HPDE6-E6E7 (cell line): Measurements from ENCODE around the gene HBG1.
"Not testable (repeated sequence)": the region's sequence is repeated elsewhere in the genome, so short reads cannot be mapped to it uniquely, and the experiment has no call there.

Source experiments
- DNase-seq: peaks from one replicate; pipeline ENCODE4 v3.0.0; 2011; ENCODE audit warnings: missing footprints; ENCODE audit errors: extremely low spot score

The HBG1 gene

DNA sequence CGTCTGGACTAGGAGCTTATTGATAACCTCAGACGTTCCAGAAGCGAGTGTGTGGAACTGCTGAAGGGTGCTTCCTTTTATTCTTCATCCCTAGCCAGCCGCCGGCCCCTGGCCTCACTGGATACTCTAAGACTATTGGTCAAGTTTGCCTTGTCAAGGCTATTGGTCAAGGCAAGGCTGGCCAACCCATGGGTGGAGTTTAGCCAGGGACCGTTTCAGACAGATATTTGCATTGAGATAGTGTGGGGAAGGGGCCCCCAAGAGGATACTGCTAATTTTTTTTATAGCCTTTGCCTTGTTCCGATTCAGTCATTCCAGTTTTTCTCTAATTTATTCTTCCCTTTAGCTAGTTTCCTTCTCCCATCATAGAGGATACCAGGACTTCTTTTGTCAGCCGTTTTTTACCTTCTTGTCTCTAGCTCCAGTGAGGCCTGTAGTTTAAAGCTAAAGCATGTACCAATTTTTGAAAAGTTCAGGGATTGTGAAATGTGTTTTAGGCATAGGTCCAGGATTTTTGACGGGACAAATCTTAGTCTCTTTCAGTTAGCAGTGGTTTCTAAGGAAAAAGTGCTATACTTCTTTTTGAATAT lies at the start of gene HBG1:
TSS of gene HBG1 (minus strand) at position 51 of the 590 bp plus-strand sequence. CDS start 53 bp downstream, outside the sequence.
- not testable (repeated sequence) for DNase-seq

DNA sequence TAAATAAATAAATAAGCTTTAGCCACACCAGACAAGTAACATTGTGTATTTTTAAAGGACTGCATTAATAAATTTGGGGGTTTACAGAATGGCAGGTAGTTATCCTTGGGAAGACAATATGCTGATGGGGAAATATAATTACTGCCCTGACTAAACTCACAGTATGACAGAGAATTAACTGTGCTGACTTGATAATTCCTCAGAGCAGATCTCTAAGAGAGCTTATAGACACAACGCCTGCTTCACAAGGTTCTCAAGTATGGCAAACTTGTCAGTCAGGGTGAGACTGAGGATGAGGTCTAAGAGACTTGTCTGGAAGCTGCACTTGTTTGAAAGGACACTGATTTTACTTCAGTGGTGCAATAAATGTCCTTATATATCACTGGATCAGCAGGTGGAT lies 48.8 kb upstream of the HBG1 start:
- no peak for DNase-seq

DNA sequence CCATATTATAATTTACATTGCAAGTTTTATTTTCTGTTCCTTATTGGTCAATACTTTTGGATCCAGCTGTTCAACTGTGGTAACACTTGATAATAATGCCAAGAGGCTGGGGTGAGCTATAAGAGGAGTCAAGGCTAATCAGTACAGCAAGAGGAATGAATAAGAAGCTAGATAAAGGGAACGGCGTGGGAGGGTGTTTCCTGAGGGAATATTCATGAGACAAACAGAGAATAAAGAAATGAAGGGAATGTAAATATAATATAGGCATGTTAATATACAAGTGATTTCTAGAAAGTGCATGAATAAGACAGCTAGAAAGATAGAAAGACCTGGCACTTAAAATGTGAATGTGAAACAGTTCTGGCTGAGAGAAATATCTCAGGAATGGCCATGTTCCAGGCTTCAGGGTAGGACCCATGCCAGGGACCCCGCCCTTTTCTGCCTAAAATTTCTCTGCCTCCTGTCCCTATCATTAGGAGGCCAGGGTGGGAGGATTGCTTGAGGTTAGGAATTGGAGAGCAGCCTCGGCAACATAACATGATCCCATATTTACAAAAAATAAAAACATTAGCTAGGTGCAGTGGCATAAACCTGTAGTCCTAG lies 48.2 kb upstream of the HBG1 start:
- DNase-seq: no peak

DNA sequence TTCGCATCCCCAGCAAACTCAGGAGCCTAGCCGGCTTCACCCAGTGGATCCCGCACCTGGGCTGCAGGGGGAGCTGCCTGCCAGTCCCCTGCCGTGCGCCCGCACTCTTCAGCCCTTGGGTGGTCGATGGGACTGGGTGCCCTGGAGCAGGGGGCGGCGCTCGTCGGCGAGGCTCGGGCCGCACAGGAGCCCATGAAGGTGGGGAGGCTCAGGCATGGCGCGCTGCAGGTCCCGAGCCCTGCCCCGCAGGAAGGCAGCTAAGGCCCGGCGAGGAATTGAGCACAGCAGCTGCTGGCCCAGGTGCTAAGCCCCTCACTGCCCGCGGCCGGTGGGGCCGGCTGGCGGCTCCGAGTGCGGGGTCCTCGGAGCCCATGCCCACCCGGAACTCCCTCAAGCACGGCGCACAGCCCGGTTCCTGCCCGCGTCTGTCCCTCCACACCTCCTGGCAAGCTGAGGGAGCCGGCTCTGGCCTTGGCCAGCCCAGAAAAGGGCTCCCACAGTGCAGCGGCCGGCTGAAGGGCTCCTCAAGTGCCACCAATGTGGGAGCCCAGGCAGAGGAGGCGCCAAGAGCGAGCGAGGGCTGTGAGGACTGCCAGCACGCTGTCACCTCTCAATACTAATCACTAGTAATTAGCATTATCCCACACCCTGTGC lies 44.8 kb upstream of the HBG1 start:
- not testable (repeated sequence) for DNase-seq

DNA sequence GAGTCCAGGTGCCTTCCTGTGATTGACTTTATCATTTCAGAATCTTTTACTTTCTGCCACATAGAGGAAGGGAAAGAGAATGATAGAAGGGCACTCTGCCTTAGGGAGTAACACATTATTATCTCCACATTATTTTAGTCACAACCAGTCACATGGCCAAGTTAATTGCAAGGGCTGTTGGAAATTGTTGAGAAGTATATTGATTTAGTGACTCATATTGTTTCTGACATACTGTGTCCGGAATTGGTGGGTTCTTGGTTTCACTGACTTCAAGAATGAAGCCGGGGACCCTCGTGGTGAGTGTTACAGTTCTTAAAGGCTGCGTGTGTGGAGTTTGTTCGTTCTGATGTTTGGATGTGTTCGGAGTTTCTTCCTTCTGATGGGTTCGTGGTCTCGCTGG lies 43.4 kb upstream of the HBG1 start:
- no peak for DNase-seq

DNA sequence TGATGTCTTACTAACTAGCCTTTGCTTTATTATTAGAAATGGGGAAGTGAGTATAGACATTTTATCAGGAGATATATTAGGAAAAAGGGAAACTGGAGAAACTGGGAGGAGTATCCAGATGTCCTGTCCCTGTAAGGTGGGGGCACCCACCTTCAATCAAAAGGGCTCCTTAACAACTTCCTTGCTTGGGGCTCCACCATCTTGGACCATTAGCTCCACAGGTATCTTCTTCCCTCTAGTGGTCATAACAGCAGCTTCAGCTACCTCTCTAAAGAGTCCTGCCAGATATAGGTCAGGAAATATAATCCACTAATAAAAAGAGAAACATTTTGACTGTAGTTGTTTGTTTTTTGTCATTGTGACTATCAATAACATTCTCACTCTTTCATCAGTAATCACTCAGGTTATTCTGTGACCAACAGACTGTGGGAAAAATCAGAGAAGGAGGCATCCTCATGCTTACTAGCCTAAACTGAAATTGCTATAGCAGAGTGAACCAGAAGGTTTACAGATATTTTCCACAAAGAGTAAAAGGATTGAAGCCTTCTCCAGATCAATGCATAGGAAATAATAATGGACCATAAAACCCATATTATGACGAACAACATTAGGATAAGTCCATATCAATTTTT lies 41.7 kb upstream of the HBG1 start:
- peak; percentile 38 for DNase-seq

DNA sequence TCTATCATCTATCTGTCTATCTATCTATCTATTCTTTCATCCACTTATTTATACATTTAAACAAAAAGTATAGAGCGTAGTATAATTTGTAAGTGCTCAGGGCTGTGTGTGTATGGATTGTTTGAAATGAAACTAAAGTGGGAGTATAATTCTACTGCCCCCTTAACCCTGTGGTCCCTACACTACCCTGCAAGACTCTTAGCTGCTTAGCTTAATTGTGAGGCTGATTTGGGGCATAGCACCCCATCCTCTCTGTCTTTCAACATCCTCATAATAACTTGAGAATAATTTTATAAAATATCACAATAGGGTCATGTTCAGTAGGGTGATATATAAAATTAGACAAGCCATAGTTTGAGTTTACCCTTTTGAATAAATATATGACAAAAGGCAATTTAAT lies 40.4 kb upstream of the HBG1 start:
- no peak for DNase-seq

DNA sequence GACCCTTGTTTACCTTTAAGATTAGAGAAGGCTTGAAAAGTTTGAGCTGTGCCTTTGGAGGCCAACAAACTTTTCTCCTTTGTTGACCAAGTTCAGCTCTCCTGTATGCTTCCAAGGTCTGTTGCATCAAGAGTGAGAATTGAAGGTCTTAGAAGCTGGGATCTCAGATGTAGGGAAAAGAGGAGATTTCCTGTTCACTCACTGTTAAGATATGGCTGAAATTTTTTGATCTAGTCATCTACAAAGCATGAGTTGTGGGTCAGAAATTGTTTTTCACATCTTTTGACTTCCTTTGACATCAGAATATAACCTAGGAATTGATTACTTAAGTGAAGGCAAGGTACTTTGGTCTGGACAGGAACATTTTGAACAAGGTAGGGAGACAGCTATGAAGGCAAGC lies 40.0 kb upstream of the HBG1 start:
- no peak for DNase-seq

DNA sequence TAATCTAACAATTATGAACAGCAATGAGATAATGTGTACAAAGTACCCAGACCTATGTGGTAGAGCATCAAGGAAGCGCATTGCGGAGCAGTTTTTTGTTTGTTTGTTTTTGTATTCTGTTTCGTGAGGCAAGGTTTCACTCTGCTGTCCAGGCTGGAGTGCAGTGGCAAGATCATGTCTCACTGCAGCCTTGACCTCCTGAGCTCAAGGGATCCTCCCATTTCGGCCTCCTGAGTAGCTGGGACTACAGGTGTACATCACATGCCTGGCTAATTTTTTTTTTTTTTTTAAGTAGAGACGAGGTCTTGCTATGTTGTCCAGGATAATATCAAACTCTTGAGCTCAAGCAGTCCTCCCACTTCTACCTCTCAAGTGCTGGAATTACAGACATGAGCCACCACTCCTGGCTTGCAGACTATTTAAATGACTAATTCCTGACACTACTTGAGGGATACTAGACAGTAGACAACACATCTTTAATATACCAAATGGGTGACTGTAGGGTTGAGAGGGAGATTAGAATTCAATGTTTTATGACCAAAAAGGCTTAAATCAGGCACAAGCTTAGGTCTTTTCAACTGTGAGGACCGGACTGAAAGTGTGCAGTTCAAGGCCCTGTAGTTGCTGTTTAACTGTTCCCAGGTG lies 39.4 kb upstream of the HBG1 start:
- DNase-seq: no peak

DNA sequence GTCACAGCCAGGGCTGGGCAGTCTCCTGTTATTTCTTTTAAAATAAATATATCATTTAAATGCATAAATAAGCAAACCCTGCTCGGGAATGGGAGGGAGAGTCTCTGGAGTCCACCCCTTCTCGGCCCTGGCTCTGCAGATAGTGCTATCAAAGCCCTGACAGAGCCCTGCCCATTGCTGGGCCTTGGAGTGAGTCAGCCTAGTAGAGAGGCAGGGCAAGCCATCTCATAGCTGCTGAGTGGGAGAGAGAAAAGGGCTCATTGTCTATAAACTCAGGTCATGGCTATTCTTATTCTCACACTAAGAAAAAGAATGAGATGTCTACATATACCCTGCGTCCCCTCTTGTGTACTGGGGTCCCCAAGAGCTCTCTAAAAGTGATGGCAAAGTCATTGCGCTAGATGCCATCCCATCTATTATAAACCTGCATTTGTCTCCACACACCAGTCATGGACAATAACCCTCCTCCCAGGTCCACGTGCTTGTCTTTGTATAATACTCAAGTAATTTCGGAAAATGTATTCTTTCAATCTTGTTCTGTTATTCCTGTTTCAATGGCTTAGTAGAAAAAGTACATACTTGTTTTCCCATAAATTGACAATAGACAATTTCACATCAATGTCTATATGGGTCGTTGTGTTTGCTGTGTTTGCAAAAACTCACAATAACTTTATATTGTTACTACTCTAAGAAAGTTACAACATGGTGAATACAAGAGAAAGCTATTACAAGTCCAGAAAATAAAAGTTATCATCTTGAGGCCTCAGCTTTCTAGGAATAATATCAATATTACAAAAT lies 38.6 kb upstream of the HBG1 start:
- no peak for DNase-seq

DNA sequence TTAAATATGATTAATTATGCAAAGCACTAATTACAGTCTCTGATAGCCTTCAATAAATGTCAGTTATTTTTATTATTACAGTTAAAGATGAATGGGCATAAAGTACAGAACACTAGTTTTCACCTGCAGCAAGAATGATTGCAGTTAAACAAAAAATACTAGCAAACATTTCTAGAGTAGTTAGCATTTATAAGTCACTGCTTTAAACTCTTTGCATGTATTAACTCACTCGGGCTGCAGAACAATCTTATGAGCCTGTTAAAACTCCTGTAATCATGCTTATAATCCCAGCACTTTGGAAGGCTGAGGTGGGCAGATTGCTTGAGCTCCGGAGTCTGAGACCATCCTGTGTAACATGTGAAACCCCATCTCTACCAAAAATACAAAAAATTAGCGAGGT lies 37.2 kb upstream of the HBG1 start:
- no peak for DNase-seq

DNA sequence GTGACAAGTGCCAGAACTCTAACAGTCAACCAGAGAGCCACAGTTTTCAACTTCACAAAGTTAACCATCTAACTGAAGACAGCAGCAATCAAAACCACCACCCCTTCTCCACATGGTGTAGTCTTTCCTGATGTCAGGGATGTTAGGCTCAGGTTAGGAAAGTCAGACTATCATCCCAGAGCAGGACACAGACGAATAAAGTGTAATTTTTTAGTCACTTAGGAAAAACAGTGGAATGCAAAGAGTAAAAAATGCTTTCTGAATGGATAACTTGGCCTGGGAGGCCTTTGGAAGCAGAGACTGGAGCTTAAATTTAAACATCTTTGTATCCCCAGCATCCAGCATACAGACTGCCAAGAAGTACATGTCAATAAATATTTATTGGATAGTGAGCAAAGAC lies 36.7 kb upstream of the HBG1 start:
- no peak for DNase-seq

DNA sequence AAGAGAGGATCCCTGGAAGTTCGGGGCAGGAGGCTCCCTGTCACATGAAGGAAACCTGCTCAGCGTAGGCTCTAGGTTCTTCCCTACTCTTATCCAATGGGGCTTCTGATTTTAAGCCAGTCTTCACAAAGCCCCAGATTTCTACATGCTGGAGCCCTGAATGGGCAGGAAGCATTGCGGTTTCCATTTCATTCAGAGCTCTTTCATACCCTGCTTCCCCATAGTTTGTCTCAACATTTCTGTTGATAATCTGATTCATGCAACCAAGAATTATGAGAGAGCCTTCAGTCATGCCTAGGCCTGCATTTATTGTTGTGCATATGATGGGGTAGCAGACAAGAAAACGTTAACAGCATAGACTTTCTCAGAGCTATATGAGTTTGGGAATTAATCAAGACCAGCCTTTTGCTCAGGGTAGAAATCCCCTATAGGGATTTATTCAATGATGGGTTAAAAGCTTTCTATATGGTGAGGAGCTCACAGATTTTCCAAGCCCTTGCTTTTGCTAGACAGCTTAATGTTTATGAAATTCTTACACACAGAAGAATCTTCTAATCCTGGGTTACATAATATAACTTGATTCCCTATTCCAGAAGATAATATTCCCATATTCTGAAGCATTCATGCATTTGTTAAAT lies 36.2 kb upstream of the HBG1 start:
- DNase-seq: peak; percentile 45

DNA sequence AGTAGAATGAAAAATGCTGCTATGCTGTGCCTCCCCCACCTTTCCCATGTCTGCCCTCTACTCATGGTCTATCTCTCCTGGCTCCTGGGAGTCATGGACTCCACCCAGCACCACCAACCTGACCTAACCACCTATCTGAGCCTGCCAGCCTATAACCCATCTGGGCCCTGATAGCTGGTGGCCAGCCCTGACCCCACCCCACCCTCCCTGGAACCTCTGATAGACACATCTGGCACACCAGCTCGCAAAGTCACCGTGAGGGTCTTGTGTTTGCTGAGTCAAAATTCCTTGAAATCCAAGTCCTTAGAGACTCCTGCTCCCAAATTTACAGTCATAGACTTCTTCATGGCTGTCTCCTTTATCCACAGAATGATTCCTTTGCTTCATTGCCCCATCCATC lies 35.0 kb upstream of the HBG1 start:
- no peak for DNase-seq

DNA sequence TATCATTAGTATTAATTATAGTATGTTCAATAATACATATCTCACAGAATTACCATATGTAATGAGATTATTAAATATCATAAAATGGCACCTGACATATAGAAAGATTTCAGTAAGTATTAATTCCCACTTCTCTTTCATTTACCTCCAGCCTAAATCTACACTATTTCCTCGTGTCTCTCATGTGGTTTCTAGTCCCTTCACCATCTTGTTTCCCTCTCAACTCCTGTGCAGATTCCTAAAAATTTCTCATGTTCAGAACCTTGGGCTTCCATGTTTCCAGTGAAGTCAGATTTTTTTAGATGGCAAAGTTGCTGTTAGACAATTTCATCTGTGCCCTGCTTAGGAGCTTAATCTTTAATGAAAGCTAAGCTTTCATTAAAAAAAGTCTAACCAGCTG lies 34.2 kb upstream of the HBG1 start:
- DNase-seq: no peak

DNA sequence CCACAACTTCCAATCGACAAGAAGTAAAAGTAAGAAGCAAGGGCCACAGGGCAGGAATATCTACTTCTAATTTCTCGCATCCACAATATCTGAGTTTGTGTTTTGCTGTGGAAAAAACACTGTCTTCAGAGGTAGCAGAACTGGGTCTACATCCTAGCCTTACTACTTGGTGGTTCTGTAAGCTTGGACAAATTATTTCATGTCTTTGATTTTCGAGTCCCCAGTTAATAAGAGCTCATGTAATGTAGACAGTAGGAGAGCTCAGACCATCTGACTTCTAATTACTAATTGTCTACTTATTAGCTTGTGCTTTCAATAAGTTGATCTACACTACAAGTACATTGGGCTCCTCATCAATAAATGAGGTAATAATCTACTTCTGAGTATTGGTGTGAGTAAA lies 33.4 kb upstream of the HBG1 start:
- no peak for DNase-seq

DNA sequence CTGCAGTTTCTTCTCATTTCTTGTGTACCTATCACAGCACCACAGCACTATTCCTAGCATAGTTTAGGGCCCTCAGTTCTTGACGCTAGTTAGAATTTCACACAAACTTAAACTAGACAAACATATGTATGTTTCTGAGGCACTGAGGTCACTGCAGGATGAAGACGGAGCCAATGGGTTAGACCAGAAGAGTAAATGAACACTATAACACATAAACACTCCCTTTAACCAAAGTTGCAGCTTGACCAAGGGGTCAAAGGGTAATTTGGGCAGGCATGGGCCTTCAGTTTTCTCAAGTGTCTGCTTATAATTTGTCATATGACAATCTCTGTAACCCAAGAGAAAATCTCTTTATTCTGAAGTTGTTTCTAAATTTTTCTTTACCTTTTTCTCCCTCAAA lies 33.0 kb upstream of the HBG1 start:
- no peak for DNase-seq

DNA sequence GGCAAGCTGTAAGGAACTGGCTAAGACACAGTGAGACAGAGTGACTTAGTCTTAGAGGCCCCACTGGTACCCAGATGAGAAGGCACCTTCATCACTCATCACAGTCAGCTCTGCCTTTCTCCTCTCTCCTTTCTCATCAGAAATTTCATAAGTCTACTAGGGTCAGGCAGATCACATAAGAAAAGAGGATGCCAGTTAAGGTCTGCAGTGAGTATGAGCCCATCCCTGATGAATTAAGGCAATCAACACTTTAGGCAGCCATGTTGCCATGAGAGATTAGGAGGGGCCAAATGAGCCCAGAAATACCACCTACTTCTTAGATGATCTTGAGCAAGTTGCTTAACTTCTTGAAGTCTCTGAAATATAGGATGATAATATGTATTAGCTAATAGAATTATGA lies 31.9 kb upstream of the HBG1 start:
- DNase-seq: no peak

DNA sequence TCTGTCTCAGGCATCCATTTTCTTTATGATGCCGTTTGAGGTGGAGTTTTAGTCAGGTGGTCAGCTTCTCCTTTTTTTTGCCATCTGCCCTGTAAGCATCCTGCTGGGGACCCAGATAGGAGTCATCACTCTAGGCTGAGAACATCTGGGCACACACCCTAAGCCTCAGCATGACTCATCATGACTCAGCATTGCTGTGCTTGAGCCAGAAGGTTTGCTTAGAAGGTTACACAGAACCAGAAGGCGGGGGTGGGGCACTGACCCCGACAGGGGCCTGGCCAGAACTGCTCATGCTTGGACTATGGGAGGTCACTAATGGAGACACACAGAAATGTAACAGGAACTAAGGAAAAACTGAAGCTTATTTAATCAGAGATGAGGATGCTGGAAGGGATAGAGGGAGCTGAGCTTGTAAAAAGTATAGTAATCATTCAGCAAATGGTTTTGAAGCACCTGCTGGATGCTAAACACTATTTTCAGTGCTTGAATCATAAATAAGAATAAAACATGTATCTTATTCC lies 31.0 kb upstream of the HBG1 start:
- DNase-seq: peak; percentile 87

DNA sequence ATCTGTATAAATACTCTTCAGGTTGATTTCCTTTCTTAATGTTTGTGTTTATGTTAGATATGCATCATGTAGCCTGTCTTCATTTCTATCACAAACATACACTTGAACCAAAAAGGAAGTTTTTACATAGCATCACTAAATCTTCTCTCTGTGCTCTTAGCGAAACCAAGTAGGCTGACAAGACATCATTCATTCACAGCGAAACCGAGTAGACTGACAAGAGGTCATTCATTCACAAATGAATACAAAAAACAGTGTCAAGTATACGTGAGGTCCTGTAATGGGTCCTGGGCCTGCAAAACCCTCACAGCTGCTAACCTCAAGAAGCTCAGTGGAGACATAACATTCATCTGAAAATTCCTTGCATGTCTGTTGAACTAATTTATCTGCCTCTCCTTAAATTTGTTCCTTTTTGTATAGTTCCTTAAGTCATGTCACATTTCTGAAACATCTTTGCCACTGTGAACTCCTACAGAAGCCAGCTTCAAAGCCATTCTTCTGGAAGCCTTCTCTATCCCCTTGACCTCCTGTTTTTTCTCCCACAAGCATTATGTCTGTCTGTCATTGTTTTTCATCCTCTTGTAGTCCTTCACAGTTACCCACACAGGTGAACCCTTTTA lies 29.9 kb upstream of the HBG1 start:
- DNase-seq: no peak
